Putamen (tissue), 1 donor: Measurements from ENCODE around the gene DAPK1.
"Not testable (repeated sequence)": the region's sequence is repeated elsewhere in the genome, so short reads cannot be mapped to it uniquely, and the experiment has no call there.

Experiments used
- DNase-seq: peaks from one replicate; pipeline ENCODE4 v3.0.0-alpha.2; 2016; ENCODE audit warnings: low spot score

DAPK1 gene

GRCh38 chr9:87543251-87543650 is 45.6 kb downstream of the DAPK1 start:
- no peak for DNase-seq

- DNase-seq: no peak
Observed at GRCh38 chr9:87545858-87546257, 48.2 kb downstream of the DAPK1 start.

GRCh38 chr9:87546704-87547103 is 49.0 kb downstream of the DAPK1 start:
- peak; percentile 58 for DNase-seq

GRCh38 chr9:87547671-87548081 is 50.0 kb downstream of the DAPK1 start:
- no peak for DNase-seq

- no peak for DNase-seq
Observed at GRCh38 chr9:87548159-87548558, 50.5 kb downstream of the DAPK1 start.

- not testable (repeated sequence) for DNase-seq
Observed at GRCh38 chr9:87549088-87549487, 51.4 kb downstream of the DAPK1 start.

- DNase-seq: no peak
Observed at GRCh38 chr9:87549791-87550190, 52.1 kb downstream of the DAPK1 start.

- no peak for DNase-seq
Observed at GRCh38 chr9:87550253-87550954, 52.7 kb downstream of the DAPK1 start.

- DNase-seq: no peak
Observed at GRCh38 chr9:87551772-87552217, 54.1 kb downstream of the DAPK1 start.

- no peak for DNase-seq
Observed at GRCh38 chr9:87554171-87554910, 56.7 kb downstream of the DAPK1 start.

- DNase-seq: no peak
Observed at GRCh38 chr9:87554976-87555375, 57.3 kb downstream of the DAPK1 start.

GRCh38 chr9:87556039-87556438 is 58.4 kb downstream of the DAPK1 start:
- DNase-seq: no peak

GRCh38 chr9:87556821-87557220 is 59.2 kb downstream of the DAPK1 start:
- no peak for DNase-seq

GRCh38 chr9:87557996-87558395 is 60.3 kb downstream of the DAPK1 start:
- DNase-seq: no peak

GRCh38 chr9:87558606-87559190 is 61.0 kb downstream of the DAPK1 start:
- no peak for DNase-seq

- DNase-seq: no peak
Observed at GRCh38 chr9:87562062-87562461, 64.4 kb downstream of the DAPK1 start.

GRCh38 chr9:87562530-87563170 is 65.0 kb downstream of the DAPK1 start:
- no peak for DNase-seq

GRCh38 chr9:87564111-87564510 is 66.4 kb downstream of the DAPK1 start:
- no peak for DNase-seq

GRCh38 chr9:87564791-87565241 is 67.1 kb downstream of the DAPK1 start:
- no peak for DNase-seq

- no peak for DNase-seq
Observed at GRCh38 chr9:87567001-87567400, 69.3 kb downstream of the DAPK1 start.

GRCh38 chr9:87567571-87567970 is 69.9 kb downstream of the DAPK1 start:
- no peak for DNase-seq

- no peak for DNase-seq
Observed at GRCh38 chr9:87567983-87568382, 70.3 kb downstream of the DAPK1 start.

- DNase-seq: peak; percentile 67
Observed at GRCh38 chr9:87568401-87568800, 70.7 kb downstream of the DAPK1 start.
